ENCODE data around the gene MOK.
"Not testable (repeated sequence)": the region's sequence is repeated elsewhere in the genome, so short reads cannot be mapped to it uniquely, and the experiment has no call there.

MOK gene

GRCh38 chr14:102246071-102246470 is 58.9 kb downstream of the MOK start:
- no peak for DNase-seq (ENCODE audit: low read depth)

GRCh38 chr14:102243795-102244194 is 61.2 kb downstream of the MOK start:
- not testable (repeated sequence) for DNase-seq (ENCODE audit: low read depth)

- DNase-seq (ENCODE audit: low read depth): no peak
These were observed 63.8 kb downstream of the MOK start for GRCh38 chr14:102241147-102241546.

GRCh38 chr14:102240481-102240880 is 64.5 kb downstream of the MOK start:
- DNase-seq (ENCODE audit: low read depth): not testable (repeated sequence)

GRCh38 chr14:102239231-102239630 is 65.7 kb downstream of the MOK start:
- DNase-seq (ENCODE audit: low read depth): no peak

GRCh38 chr14:102238766-102239165 is 66.2 kb downstream of the MOK start:
- no peak for DNase-seq (ENCODE audit: low read depth)

GRCh38 chr14:102238131-102238530 is 66.8 kb downstream of the MOK start:
- DNase-seq (ENCODE audit: low read depth): no peak

- no peak for DNase-seq (ENCODE audit: low read depth)
These were observed 68.9 kb downstream of the MOK start for GRCh38 chr14:102236026-102236425.

GRCh38 chr14:102235275-102235897 is 69.6 kb downstream of the MOK start:
- DNase-seq (ENCODE audit: low read depth): peak; percentile 55

- no peak for DNase-seq (ENCODE audit: low read depth)
These were observed 70.4 kb downstream of the MOK start for GRCh38 chr14:102234331-102235264.

- DNase-seq (ENCODE audit: low read depth): no peak
These were observed 71.9 kb downstream of the MOK start for GRCh38 chr14:102233081-102233480.

GRCh38 chr14:102232348-102232625 is 72.7 kb downstream of the MOK start:
- no peak for DNase-seq (ENCODE audit: low read depth)

GRCh38 chr14:102231476-102232347 is 73.3 kb downstream of the MOK start:
- DNase-seq (ENCODE audit: low read depth): no peak

- no peak for DNase-seq (ENCODE audit: low read depth)
These were observed 74.3 kb downstream of the MOK start for GRCh38 chr14:102230481-102231210.

- no peak for DNase-seq (ENCODE audit: low read depth)
These were observed 75.2 kb downstream of the MOK start for GRCh38 chr14:102229739-102230092.

GRCh38 chr14:102229071-102229738 is 75.8 kb downstream of the MOK start:
- DNase-seq (ENCODE audit: low read depth): no peak

GRCh38 chr14:102227184-102227964 is 77.6 kb downstream of the MOK start:
- DNase-seq (ENCODE audit: low read depth): no peak

GRCh38 chr14:102226356-102227125 is 78.4 kb downstream of the MOK start:
- no peak for DNase-seq (ENCODE audit: low read depth)

- DNase-seq (ENCODE audit: low read depth): no peak
These were observed 79.0 kb downstream of the MOK start for GRCh38 chr14:102225936-102226335.

GRCh38 chr14:102225386-102225785 is 79.6 kb downstream of the MOK start:
- DNase-seq (ENCODE audit: low read depth): no peak
